ENCODE measurements around the gene APOO. TPM values are rescaled to one million over a fixed set of nuclear protein-coding genes. Genes with fewer than 3 reads are reported as not detected.

Gene APOO
- total RNA-seq, 1 donor from 2014 or later, result 18.6 TPM

DNA sequence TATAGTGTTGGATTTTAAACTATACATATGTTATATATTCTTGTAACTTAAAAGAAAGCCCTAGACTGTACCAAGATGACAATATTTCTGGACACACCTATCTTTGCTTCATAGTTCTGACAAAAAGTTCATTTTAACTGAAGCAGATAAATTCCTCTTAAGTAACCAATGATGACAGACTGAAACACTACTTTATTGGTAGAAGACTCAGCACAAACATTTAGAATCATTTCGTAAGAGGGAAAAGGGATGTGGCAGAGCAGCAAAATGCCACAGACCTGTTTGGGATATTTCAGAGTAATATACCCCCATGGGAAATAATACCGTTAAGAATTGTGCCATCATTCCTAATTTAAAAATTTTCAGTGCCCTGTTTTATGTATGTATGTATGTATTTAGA, 56.2 kb downstream of the APOO start:
- H3K4me3 ChIP-seq (ENCODE audit: low read depth, low read length), result no peak overlapping the region
- no peak for DNase-seq (ENCODE audit: low read depth)
- TF ChIP-seq, protein P1, sequence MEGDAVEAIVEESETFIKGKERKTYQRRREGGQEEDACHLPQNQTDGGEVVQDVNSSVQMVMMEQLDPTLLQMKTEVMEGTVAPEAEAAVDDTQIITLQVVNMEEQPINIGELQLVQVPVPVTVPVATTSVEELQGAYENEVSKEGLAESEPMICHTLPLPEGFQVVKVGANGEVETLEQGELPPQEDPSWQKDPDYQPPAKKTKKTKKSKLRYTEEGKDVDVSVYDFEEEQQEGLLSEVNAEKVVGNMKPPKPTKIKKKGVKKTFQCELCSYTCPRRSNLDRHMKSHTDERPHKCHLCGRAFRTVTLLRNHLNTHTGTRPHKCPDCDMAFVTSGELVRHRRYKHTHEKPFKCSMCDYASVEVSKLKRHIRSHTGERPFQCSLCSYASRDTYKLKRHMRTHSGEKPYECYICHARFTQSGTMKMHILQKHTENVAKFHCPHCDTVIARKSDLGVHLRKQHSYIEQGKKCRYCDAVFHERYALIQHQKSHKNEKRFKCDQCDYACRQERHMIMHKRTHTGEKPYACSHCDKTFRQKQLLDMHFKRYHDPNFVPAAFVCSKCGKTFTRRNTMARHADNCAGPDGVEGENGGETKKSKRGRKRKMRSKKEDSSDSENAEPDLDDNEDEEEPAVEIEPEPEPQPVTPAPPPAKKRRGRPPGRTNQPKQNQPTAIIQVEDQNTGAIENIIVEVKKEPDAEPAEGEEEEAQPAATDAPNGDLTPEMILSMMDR (conservative IDR thresholded peaks at IDR 0.05; ENCODE audit: low read depth, low read length), result no peak

GRCh38 chrX:23849241-23849640, 58.5 kb downstream of the APOO start:
- H3K4me3 ChIP-seq (ENCODE audit: low read depth, low read length), result no peak overlapping the region
- no peak for DNase-seq (ENCODE audit: low read depth)
- TF ChIP-seq, protein P1 (conservative IDR thresholded peaks at IDR 0.05; ENCODE audit: low read depth, low read length), result no peak

DNA sequence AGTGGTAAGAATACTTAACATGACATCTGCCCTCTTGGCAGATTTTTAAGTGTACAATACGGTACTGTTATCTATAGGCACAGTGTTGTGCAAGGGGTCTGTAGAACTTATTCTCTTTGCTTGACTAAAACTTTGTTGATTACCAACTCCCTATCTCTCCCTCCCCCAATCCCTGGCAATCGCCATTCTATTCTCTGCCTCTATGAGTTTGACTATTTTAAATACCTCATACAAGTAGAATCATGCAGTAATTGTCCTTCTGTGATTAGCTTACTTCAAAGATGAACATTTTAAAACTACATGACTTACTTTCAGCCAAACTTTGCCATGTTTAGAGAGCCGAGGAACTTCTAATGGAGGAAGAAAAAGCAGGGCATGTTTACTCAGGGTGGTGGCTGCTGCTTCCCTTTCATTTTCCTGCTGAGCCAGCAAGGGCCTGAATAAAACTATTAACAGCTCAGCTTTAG, 62.4 kb downstream of the APOO start:
- no peak for DNase-seq (ENCODE audit: low read depth)
- no peak overlapping the region for H3K4me3 ChIP-seq (ENCODE audit: low read depth, low read length)
- TF ChIP-seq, protein P1 (conservative IDR thresholded peaks at IDR 0.05; ENCODE audit: low read depth, low read length), result no peak

GRCh38 chrX:23844502-23845138, 63.1 kb downstream of the APOO start:
- TF ChIP-seq, protein P1 (conservative IDR thresholded peaks at IDR 0.05; ENCODE audit: low read depth, low read length), result no peak
- DNase-seq (ENCODE audit: low read depth), result no peak
- no peak overlapping the region for H3K4me3 ChIP-seq (ENCODE audit: low read depth, low read length)

DNA sequence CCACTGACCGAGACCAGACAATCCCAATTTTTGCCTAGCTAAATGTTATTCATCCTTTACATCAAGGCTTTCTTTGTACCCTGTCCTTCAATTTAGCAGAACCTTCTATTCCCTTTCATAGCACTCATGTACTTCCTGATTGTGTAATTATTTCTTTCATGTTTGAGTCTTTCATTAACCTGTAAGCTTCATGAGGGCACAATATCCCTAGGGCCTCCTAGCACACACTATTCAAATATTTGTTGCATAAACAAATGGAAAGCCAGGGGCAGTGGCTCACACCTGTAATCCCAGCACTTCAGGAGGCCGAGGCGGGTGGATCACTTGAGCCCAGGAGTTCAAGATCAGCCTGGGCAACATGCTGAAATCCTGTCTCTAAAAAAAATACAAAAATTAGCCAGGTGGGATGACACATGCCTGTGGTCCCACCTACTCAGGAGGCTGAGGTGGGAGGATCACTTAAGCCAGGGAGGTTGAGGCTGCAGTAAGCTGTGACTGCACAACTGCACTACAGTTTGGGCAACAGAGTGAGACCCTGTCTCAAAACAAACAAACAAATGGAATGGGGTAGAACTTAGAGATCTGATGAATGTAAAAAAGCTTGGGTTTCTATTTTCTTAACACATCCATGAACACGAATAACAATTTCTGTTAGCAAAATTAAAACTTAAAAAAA, 65.8 kb downstream of the APOO start:
- DNase-seq (ENCODE audit: low read depth), result no peak
- H3K4me3 ChIP-seq (ENCODE audit: low read depth, low read length), result no peak overlapping the region
- TF ChIP-seq, protein P1 (conservative IDR thresholded peaks at IDR 0.05; ENCODE audit: low read depth, low read length), result no peak

DNA sequence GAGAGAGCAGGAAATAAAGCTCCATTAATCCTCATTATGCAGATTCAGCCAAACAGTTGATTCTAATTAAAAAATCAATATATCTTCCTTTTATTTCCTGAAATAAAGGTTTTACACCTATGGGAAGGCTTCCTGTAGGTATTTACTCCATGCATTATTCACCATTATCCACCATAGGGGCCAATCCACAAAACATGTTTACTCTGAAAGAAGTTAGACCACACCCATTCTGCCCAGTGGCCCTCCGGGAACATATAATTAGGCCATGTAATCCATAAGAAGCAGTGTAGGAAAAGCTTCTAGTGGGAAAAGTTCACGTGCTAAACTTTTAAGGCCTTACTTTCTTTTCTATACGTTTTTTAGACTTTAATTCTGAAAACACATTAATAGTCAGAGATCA, 67.1 kb downstream of the APOO start:
- no peak for DNase-seq (ENCODE audit: low read depth)
- H3K4me3 ChIP-seq (ENCODE audit: low read depth, low read length), result no peak overlapping the region
- TF ChIP-seq, protein P1 (conservative IDR thresholded peaks at IDR 0.05; ENCODE audit: low read depth, low read length), result no peak

- TF ChIP-seq, protein P1 (conservative IDR thresholded peaks at IDR 0.05; ENCODE audit: low read depth, low read length), result no peak
- H3K4me3 ChIP-seq (ENCODE audit: low read depth, low read length), result no peak overlapping the region
- DNase-seq (ENCODE audit: low read depth), result no peak
Measured at GRCh38 chrX:23838953-23839352, 68.8 kb downstream of the APOO start.
